Loucy (cell line): ENCODE measurements around the gene UQCC2.

ENCODE experiments used
- CTCF ChIP-seq: fragments of 200-600 bp; sonication (generic); conservative IDR thresholded peaks from 2 replicates; pipeline ENCODE4 v1.5.1; 2014; ENCODE audit warnings: mild to moderate bottlenecking, antibody characterized with exemption, low read length
- EZH2phosphoT487 ChIP-seq: fragments of 200-600 bp; IDR thresholded peaks from 2 replicates; pipeline ENCODE4 v1.6.1; 2018; ENCODE audit warnings: antibody characterized with exemption, mild to moderate bottlenecking, moderate library complexity, borderline replicate concordance

- TF ChIP-seq CTCF (no peak), EZH2phosphoT487 (no peak)
These were observed 22.4 kb downstream of the UQCC2 start for GRCh38 chr6:33689148-33689494.
